GM23338 (cell line): ENCODE measurements around the gene TBC1D17. TPM values are rescaled to one million over a fixed set of nuclear protein-coding genes. Genes with fewer than 3 reads are reported as not detected.

Experiments
- ATAC-seq: fragments of 200-7000 bp; cut with Tn5 transposase; 3 replicates; pipeline ENCODE4 v1.9.1; 2020
- DNase-seq: peaks from one replicate; pipeline ENCODE4 v3.0.0-alpha.2; 2015; ENCODE audit warnings: low spot score
- H2AFZ ChIP-seq: fragments of 200-600 bp; sonication (generic); 2 replicates; pipeline ENCODE4 v1.8.0; 2016; ENCODE audit warnings: antibody characterized with exemption, mild to moderate bottlenecking, moderate library complexity
- H3F3A ChIP-seq: fragments of 200-600 bp; sonication (generic); replicated peaks from 2 replicates; pipeline ENCODE4 v1.8.0; 2017; ENCODE audit warnings: antibody characterized with exemption, mixed run types, low read depth
- H3K27ac ChIP-seq: fragments of 200-600 bp; sonication (generic); 2 replicates; pipeline ENCODE4 v1.6.1; 2016; ENCODE audit warnings: low read depth
- H3K27me3 ChIP-seq: fragments of 200-600 bp; sonication (generic); 2 replicates; pipeline ENCODE4 v1.8.0; 2016; ENCODE audit warnings: mild to moderate bottlenecking, mixed run types, moderate library complexity; ENCODE audit not compliant: insufficient read depth
- H3K36me3 ChIP-seq: fragments of 200-600 bp; sonication (generic); 2 replicates; pipeline ENCODE4 v1.8.0; 2016; ENCODE audit warnings: mild to moderate bottlenecking; ENCODE audit not compliant: insufficient read depth
- H3K4me1 ChIP-seq: fragments of 200-600 bp; sonication (generic); 2 replicates; pipeline ENCODE4 v1.8.0; 2016; ENCODE audit warnings: mild to moderate bottlenecking, moderate library complexity; ENCODE audit not compliant: insufficient read depth
- H3K4me2 ChIP-seq: fragments of 200-600 bp; sonication (generic); 2 replicates; pipeline ENCODE4 v1.7.1; 2017; ENCODE audit warnings: mixed run types
- H3K4me3 ChIP-seq: fragments of 200-600 bp; sonication (generic); 2 replicates; pipeline ENCODE4 v1.6.1; 2016; ENCODE audit warnings: mixed run types
- H3K79me2 ChIP-seq: fragments of 200-600 bp; sonication (generic); replicated peaks from 2 replicates; pipeline ENCODE4 v1.8.0; 2017; ENCODE audit warnings: mild to moderate bottlenecking; ENCODE audit not compliant: insufficient read depth
- H3K9me2 ChIP-seq: fragments of 200-600 bp; sonication (generic); 2 replicates; pipeline ENCODE4 v1.8.0; 2017; ENCODE audit not compliant: insufficient read depth
- H4K20me1 ChIP-seq: fragments of 200-600 bp; sonication (generic); replicated peaks from 2 replicates; pipeline ENCODE4 v1.8.0; 2017; ENCODE audit warnings: mild to moderate bottlenecking; ENCODE audit not compliant: insufficient read depth
- H3K27ac Mint-ChIP-seq: 2 replicates; pipeline ENCODE4 v1.8.0; 2020; ENCODE audit warnings: inconsistent platforms, mild to moderate bottlenecking, moderate library complexity, mixed read lengths
- H3K27me3 Mint-ChIP-seq: 3 replicates; pipeline ENCODE4 v1.8.0; 2022; ENCODE audit warnings: low read depth, mild to moderate bottlenecking, moderate library complexity, mixed read lengths, inconsistent platforms; ENCODE audit not compliant: insufficient read depth, poor library complexity
- H3K36me3 Mint-ChIP-seq: 3 replicates; pipeline ENCODE4 v1.8.0; 2021; ENCODE audit warnings: low read depth, mild to moderate bottlenecking, inconsistent platforms, moderate library complexity, mixed read lengths
- H3K4me1 Mint-ChIP-seq: 3 replicates; pipeline ENCODE4 v1.8.0; 2020; ENCODE audit warnings: mild to moderate bottlenecking, inconsistent platforms, mixed read lengths
- H3K4me3 Mint-ChIP-seq: 3 replicates; pipeline ENCODE4 v1.8.0; 2021; ENCODE audit warnings: moderate library complexity, mild to moderate bottlenecking, inconsistent platforms, mixed read lengths
- H3K9me3 Mint-ChIP-seq: 3 replicates; pipeline ENCODE4 v1.8.0; 2020; ENCODE audit warnings: moderate library complexity, mild to moderate bottlenecking, inconsistent platforms, mixed read lengths
- JUNB ChIP-seq: IDR thresholded peaks from one replicate; pipeline ENCODE4 v1.6.1; 2016; ENCODE audit warnings: antibody characterized with exemption; ENCODE audit not compliant: unreplicated experiment
- POLR2AphosphoS5 ChIP-seq: IDR thresholded peaks from 2 replicates; pipeline ENCODE4 v1.6.1; 2016; ENCODE audit warnings: antibody characterized with exemption, low read depth
- STAT1 ChIP-seq: IDR thresholded peaks from one replicate; pipeline ENCODE4 v1.6.1; 2016; ENCODE audit warnings: antibody characterized with exemption; ENCODE audit not compliant: unreplicated experiment
- ZNF331 ChIP-seq: fragments of 250-450 bp; sonication (Bioruptor Pico); IDR thresholded peaks from 2 replicates; pipeline ENCODE4 v1.5.0; 2020; ENCODE audit warnings: low read depth, mild to moderate bottlenecking, moderate library complexity
- polyA plus RNA-seq: library from polyadenylated mRNA; unstranded; fragments of >200 nt; fragmentation: Nextera tagmentation; extraction: Ambion mirVana; gene quantifications from 2 replicates; pipeline ENCODE4 v1.2.1, GENCODE V29; 2016
- total RNA-seq: library from RNA; depleted of rRNA; stranded (reverse); fragments of >200 nt; shearing (Covaris generic); gene quantifications from 2 replicates; pipeline ENCODE4 v1.2.3, GENCODE V29; 2014
- TF ChIP-seq, protein P1 (sequence below), 2 experiments: fragments of 200-600 bp in 1 of 2; sonication (generic) in 1 of 2; conservative IDR thresholded peaks; 2 replicates each; pipeline versions ENCODE4 v1.5.1 to v1.6.1; 2016 to 2017; ENCODE audit warnings: antibody characterized with exemption in 2 of 2, low read depth in 2 of 2, mild to moderate bottlenecking in 2 of 2, moderate library complexity in 1 of 2
- TF ChIP-seq, protein P2 (sequence below): fragments of 250-450 bp; sonication (Bioruptor Pico); IDR thresholded peaks from 2 replicates; pipeline ENCODE4 v1.5.0; 2020; ENCODE audit warnings: mild to moderate bottlenecking, moderate library complexity

The TBC1D17 gene
- total and polyA plus RNA-seq, 2 experiments from 2014 or later, result 19.3 to 43.1 TPM

DNA sequence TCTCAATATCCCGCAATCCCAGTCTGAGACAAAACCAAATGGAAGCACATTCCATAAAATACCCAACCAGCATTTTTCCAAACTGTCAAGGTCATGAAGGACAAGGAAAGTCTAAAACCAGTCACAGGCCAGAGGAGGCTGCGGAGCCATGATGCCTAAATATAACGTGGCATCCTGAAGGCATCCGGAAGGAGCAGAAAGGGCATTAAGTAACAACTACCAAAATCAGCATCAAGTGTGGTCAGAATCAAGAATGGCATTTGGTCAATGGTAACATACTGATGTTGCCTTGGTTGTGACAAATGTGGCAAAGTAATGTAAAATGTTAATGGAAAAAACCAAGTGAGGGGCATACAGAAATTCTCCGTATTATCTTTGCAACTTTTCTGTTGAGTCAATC, 48.0 kb downstream of the TBC1D17 start:
- peaks cover 41% of the 10 kb centered on the region for H3K27me3 Mint-ChIP-seq
- H3K36me3 Mint-ChIP-seq, result peaks cover 90% of the 10 kb centered on the region
- DNase-seq (no peak), ATAC-seq (no peak)
- Histone ChIP-seq H3K79me2 (peaks cover 88% of the 10 kb centered on the region), H3K4me2 (no peak overlapping the region), H3F3A (peaks cover 4% of the 10 kb centered on the region), H3K4me1 (peaks cover 15% of the 10 kb centered on the region), H3K9me2 (no peaks in the 10 kb centered on the region), H3K4me3 (no peak overlapping the region), H3K27ac (peak overlapping the region; percentile 66; the same call in 1 of the 2 replicates), H3K36me3 (peaks cover 17% of the 10 kb centered on the region), H3K27me3 (no peaks in the 10 kb centered on the region), H2AFZ (no peak overlapping the region), H4K20me1 (peaks cover 50% of the 10 kb centered on the region)
- peaks cover 10% of the 10 kb centered on the region for H3K9me3 Mint-ChIP-seq
- peak overlapping the region; percentile 12; the same call in 1 of the 3 replicates for H3K4me3 Mint-ChIP-seq
- H3K27ac Mint-ChIP-seq, result peak overlapping the region; percentile 76
- peaks cover 55% of the 10 kb centered on the region for H3K4me1 Mint-ChIP-seq
- TF ChIP-seq, protein P1, sequence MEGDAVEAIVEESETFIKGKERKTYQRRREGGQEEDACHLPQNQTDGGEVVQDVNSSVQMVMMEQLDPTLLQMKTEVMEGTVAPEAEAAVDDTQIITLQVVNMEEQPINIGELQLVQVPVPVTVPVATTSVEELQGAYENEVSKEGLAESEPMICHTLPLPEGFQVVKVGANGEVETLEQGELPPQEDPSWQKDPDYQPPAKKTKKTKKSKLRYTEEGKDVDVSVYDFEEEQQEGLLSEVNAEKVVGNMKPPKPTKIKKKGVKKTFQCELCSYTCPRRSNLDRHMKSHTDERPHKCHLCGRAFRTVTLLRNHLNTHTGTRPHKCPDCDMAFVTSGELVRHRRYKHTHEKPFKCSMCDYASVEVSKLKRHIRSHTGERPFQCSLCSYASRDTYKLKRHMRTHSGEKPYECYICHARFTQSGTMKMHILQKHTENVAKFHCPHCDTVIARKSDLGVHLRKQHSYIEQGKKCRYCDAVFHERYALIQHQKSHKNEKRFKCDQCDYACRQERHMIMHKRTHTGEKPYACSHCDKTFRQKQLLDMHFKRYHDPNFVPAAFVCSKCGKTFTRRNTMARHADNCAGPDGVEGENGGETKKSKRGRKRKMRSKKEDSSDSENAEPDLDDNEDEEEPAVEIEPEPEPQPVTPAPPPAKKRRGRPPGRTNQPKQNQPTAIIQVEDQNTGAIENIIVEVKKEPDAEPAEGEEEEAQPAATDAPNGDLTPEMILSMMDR (conservative IDR thresholded peaks at IDR 0.05; ENCODE audit: low read depth in 2 of 2), result no peak
- TF ChIP-seq JUNB (no peak), ZNF331 (CRISPR knock-in tag) (no peak), STAT1 (no peak), POLR2AphosphoS5 (no peak)
- TF ChIP-seq, protein P2, sequence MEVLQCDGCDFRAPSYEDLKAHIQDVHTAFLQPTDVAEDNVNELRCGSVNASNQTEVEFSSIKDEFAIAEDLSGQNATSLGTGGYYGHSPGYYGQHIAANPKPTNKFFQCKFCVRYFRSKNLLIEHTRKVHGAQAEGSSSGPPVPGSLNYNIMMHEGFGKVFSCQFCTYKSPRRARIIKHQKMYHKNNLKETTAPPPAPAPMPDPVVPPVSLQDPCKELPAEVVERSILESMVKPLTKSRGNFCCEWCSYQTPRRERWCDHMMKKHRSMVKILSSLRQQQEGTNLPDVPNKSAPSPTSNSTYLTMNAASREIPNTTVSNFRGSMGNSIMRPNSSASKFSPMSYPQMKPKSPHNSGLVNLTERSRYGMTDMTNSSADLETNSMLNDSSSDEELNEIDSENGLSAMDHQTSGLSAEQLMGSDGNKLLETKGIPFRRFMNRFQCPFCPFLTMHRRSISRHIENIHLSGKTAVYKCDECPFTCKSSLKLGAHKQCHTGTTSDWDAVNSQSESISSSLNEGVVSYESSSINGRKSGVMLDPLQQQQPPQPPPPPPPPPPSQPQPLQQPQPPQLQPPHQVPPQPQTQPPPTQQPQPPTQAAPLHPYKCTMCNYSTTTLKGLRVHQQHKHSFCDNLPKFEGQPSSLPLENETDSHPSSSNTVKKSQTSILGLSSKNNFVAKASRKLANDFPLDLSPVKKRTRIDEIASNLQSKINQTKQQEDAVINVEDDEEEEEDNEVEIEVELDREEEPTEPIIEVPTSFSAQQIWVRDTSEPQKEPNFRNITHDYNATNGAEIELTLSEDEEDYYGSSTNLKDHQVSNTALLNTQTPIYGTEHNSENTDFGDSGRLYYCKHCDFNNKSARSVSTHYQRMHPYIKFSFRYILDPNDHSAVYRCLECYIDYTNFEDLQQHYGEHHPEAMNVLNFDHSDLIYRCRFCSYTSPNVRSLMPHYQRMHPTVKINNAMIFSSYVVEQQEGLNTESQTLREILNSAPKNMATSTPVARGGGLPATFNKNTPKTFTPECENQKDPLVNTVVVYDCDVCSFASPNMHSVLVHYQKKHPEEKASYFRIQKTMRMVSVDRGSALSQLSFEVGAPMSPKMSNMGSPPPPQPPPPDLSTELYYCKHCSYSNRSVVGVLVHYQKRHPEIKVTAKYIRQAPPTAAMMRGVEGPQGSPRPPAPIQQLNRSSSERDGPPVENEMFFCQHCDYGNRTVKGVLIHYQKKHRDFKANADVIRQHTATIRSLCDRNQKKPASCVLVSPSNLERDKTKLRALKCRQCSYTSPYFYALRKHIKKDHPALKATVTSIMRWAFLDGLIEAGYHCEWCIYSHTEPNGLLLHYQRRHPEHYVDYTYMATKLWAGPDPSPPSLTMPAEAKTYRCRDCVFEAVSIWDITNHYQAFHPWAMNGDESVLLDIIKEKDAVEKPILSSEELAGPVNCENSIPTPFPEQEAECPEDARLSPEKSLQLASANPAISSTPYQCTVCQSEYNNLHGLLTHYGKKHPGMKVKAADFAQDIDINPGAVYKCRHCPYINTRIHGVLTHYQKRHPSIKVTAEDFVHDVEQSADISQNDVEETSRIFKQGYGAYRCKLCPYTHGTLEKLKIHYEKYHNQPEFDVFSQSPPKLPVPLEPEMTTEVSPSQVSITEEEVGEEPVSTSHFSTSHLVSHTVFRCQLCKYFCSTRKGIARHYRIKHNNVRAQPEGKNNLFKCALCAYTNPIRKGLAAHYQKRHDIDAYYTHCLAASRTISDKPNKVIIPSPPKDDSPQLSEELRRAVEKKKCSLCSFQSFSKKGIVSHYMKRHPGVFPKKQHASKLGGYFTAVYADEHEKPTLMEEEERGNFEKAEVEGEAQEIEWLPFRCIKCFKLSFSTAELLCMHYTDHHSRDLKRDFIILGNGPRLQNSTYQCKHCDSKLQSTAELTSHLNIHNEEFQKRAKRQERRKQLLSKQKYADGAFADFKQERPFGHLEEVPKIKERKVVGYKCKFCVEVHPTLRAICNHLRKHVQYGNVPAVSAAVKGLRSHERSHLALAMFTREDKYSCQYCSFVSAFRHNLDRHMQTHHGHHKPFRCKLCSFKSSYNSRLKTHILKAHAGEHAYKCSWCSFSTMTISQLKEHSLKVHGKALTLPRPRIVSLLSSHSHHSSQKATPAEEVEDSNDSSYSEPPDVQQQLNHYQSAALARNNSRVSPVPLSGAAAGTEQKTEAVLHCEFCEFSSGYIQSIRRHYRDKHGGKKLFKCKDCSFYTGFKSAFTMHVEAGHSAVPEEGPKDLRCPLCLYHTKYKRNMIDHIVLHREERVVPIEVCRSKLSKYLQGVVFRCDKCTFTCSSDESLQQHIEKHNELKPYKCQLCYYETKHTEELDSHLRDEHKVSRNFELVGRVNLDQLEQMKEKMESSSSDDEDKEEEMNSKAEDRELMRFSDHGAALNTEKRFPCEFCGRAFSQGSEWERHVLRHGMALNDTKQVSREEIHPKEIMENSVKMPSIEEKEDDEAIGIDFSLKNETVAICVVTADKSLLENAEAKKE, result no peak
